T-helper 1 cell treated with Interleukin-12 subunit alpha and Interleukin-12 subunit beta and Interleukin-4 antibody, amounts not matched to agents 30 ng/mL and 1 ng/mL, for 36 hours (primary cell): ENCODE measurements around the gene HERC4. TPM values are rescaled to one million over a fixed set of nuclear protein-coding genes. Genes with fewer than 3 reads are reported as not detected.
"Not testable (repeated sequence)": the region's sequence is repeated elsewhere in the genome, so short reads cannot be mapped to it uniquely, and the experiment has no call there.

Experiments used
- intact Hi-C: fragments of 100-400 bp; cut with micrococcal nuclease; formaldehyde crosslinking; loops from one replicate; pipeline ENCODE4 v1.15.1; 2024
- total RNA-seq: library from RNA; stranded (reverse); gene quantifications from 2 replicates; pipeline ENCODE4 v1.2.3, GENCODE V29; 2022

HERC4 gene
- total RNA-seq, 1 donor from 2014 or later, result 68.0 TPM

DNA sequence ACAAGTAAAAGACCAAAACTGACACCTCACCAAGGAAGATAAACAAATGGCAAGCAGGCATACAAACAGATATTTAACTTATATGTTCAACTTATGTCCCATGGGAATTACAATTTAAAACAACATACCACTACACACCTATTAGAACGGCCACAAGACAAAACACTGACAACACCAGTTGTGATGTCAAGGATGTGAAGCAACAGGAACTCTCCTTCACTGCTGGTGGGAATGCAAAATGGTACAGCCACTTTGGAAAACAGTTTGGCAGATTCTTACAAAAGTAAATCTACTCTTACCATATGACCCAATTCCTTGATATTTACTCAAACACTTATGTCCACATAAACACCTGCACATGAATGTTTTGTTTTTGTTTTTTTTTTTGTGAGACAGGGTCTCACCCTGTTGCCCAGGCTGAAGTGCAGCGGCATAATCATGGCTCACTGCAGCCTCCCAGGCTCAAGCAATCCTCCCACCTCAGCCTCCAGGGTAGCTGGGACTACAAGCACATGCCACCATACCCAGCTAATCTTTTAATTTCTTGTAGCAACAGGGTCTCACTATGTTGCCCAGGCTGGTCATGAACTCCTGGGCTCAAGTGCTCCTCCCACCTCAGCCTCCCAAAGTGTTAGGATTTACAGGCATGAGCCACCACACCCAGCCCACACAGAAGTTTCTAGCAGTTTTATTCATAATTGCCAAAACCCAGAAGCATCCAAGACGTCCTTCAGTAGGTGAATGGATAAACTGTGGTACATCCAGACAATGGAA is 27.3 kb downstream of the HERC4 start:
- intact Hi-C loops, result no loop called here

DNA sequence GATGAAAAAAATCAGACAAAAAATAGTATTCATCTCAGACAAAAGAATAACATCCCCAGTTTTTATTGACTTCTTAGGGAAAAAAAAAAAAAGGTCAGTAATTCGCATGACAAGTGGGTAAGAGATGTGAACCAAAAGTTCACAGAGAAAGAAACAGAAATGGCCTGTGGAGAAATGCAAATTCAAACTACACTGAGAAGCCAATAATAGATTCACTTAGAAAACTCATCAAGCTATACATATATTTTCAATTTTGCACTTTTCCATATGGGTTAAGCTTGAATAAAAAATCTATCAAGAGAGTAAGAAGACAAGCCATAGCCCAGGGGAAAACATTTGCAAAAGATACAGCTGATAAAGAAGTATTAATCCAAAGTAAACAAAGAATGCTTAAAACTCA is 28.0 kb downstream of the HERC4 start:
- intact Hi-C loops, result no loop called here

DNA sequence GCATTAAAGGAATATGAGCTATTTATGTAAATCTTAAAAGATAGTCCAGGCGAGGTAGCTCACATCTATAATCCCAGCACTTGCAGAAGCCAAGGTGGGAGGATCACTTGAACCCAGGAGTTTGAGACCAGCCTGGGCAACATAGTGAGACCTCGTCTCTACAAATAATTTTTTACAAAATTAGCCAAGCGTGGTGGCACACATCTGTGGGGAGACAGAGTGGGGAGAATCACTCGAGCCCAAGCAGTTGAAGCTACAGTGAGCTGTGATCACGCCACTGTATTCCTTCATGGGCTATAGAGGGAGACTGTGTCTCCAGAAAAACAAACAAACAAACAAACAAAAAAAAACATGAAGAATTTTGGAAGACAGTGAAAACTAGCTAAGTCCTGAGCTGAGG is 28.4 kb downstream of the HERC4 start:
- intact Hi-C loops, result no loop called here

DNA sequence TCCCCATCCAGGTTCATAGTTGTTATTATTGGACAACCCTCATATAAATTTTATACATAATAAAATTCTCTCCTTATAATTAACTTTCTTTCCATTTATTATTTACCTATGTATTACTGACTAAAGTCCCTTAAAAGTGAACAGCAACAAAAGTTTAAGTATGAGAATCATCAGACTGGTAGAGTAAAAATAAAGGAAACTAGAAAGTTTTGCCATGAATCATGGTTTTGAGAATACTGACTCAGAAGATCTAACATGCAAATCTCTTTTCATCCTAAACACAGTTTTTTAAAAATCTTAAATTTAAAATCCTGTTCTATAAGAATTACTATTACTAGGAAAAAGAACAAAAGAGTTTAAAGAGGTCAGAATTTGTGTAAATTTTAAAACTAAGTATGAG is 32.1 kb downstream of the HERC4 start:
- intact Hi-C loops, result no loop called here

DNA sequence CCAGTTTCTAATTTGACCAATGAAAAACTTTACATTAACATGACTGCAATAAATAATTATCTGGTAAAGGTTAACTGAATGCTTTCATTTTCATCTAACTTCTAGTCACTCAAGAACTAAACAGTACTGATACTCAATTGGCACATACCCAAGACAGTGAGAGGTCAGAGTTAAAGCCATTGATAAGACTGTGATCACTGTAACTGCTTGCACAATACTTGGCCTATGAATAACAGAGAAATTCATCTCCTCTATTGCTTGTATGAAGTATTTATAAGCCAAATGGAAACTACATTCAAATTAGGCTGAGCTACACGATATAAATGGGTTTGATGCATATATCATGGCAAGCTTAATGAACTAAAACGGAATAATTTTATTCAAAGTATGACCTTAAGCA is 43.0 kb downstream of the HERC4 start:
- intact Hi-C loops, result no loop called here

DNA sequence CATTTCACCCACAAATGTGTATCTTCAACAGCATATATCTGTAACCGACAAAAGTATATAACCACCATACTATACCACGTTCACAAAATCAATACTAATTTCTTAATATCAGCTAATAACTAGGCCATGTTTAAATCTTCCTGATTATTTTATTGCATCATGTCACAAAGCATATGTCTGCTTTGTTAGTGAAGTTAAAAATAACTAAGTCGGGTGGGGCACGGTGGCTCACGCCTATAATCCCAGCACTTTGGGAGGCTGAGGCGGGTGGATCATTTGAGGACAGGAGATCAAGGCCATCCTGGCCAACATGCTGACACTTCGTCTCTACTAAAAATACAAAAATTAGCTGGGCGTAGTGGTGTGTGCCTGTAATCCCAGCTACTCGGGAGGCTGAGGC is 47.7 kb downstream of the HERC4 start:
- intact Hi-C loops, result no loop called here

DNA sequence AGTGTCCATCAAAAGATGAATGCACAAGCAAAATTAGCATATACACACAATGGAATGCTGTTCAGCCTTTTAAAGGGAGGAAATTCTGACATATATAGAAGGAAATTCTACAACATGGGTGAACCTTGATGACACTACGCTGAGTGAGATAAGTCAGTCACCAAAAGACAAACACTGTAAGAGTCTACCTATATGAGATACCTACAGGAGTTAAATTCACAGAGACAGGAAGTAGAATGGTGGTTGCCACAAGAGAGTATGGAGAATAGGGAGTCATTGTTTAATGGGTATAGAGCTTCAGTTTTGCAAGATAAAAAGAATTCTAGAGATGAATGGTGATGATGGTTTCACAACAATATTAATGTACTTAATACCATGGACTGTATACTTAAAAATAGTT is 51.8 kb downstream of the HERC4 start:
- intact Hi-C loops, result no loop called here

DNA sequence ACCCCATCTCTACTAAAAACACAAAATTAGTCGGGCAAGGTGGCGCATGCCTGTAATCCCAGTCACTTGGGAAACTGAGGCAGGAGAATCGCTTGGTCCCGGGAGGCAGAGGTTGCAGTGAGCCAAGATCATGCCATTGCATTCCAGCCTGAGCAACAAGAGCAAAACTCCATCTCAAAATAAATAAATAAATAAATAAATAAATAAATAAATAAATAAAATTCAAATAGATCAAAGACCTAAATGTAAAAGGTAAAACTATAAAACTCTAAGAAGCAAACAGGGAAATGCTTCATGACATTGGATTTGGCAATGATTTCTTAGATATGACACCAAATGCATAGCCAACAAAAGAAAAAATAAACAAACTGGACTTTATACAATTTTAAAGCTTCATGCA is 52.8 kb downstream of the HERC4 start:
- intact Hi-C loops, result not testable (repeated sequence)

DNA sequence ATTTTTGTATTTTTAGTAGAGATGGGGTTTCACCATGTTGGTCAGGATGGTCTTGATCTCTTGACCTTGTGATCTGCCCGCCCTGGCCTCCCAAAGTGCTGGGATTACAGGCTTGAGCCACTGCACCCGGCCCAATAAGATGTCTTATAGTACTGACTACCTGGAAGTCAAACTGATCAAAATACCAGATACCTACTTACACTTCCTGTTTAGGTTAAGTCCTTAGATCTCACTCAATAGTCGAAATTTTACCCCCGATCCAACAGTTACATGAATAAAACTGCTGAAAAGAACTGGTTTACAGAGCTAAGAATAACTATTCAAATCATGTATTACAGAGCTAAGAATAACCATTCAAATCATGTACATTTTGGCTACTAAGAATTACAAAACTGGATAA is 58.6 kb downstream of the HERC4 start:
- intact Hi-C loops, result not testable (repeated sequence)

DNA sequence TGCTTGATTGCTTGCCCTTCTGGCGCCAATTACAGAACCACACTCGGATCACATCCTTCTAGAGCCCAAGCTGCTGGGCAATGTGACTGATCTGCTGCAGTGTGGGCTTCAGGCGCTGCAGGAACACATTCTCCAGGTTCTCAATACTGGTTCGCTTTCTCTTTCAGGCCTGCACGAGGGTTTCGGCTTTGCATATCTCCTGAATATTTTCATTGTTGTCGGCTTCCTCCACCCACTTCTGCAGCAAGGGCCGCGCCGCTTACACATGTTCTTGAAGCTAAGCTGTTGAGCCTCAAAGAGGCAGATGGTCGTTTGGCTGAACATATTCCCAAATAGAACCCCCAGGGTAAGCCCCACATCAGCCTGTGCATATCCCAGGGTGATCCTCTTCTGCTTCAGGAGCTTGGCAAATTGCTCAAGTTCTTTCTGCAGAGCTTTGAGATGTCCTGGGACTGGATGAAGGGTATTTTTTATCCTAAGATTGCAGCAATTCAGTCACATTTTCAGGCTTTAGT is 64.6 kb downstream of the HERC4 start:
- intact Hi-C loops, result no loop called here

DNA sequence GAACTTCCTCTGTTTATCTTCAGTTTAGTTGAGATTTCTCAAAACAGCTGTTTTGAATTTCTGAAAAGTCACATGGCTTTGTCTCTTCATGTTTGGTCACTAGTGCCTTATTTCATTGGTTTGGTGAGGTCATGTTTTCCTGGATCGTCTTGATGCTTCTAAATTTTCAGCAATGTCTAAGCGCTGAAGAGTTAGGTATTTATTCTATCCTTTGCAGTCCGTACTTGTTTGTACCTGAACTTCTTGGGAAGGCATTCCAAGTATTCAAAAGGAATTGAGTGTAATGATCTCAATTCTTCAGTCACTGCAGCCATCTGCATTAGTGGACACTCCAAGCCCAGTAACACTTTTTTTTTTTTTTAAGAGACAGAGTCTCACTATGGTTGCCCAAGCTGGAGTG is 67.7 kb downstream of the HERC4 start:
- intact Hi-C loops, result no loop called here

DNA sequence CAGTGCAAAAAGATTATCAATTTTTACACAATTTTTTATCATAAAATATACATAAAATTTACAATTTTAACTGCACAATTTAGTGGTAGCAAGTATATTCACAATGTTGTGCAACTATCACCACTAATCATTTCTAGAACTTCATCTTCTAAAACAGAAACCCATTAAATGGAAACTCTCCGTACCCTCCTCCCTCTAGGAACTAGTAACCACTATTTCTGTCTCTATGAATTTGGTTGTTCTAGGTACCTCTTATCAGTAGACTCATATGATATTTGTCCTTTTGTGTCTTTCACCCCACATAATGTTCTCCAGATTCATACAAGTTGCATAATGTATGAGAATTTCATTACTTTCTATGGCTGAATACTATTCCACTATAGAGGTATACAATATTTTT is 73.5 kb downstream of the HERC4 start:
- intact Hi-C loops, result no loop called here

DNA sequence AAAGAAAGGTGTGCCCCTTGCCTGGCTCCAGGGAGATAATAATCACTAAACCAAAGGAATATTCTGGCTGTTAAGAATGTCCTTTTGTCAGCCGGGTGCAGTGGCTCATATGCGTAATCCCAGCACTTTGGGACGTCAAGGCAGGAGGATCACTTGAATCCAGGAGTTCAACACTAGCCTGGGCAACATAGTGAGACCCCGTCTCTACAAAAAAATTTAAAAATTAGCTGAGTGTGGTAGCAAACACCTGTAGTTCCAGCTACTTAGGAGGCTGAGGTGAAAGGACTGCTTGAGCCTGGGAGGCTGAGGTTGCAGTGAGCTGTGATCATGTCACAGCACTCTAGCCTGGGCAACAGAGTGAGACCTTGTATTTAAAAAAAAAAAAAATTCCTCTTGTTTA is 74.1 kb downstream of the HERC4 start:
- intact Hi-C loops, result no loop called here

DNA sequence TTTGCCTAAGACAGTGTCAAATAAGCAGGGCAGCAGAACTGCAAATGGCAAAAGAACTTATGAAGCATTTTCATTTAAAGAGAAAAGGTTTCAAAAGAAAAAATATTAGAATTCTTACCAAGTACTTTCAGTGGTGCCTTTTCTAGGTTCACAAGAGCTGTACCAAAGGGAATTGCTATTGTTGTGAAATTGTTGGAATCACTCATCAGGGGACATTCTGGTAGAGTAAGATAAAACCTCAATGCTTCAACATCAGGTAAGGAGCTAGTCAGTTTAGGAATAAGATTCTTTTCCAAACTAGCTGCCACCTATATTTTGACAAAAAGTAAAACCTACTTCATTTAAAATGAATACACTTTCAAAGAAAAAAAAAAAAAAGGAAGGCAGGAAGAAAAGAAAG is 85.0 kb downstream of the HERC4 start:
- intact Hi-C loops, result no loop called here

DNA sequence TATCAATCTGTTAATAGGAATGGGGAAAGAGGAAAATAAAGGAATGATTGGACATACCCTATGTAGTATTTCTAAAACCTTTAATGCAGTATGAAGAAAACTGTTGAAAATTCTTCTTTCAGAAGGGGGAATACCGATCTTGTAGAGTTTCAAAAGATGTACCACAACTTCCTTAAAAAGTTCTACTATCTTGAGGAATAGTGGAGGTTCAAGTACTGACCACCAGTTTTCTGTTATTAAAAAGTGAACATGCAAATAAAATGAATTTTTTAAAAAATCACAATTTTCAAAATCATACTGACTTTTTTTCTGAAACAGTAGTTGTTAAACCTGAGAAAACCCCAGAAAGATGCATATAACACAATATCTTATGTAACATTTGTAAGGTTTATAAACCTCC is 86.5 kb downstream of the HERC4 start:
- intact Hi-C loops, result loop anchor here (5.0 kb wide), 1 partner anchor 164 kb away; no protein-coding TSS in a partner anchor

DNA sequence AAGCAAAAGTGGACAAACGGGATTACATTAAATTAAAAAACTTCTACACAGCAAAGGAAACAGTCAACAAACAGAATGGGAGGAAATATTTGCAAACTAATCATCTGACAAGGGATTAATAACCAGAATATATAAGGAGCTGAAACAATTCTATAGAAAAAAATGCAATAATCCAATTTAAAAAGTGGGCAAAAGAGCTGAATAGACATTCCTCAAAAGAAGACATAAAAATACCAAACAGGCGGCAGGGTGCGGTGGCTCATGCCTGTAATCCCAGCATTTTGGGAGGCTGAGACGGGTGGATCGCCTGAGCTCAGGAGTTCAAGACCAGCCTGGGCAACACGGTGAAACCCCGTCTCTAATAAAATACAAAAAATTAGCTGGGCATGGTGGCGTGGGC is 92.5 kb downstream of the HERC4 start:
- intact Hi-C loops, result not testable (repeated sequence)

DNA sequence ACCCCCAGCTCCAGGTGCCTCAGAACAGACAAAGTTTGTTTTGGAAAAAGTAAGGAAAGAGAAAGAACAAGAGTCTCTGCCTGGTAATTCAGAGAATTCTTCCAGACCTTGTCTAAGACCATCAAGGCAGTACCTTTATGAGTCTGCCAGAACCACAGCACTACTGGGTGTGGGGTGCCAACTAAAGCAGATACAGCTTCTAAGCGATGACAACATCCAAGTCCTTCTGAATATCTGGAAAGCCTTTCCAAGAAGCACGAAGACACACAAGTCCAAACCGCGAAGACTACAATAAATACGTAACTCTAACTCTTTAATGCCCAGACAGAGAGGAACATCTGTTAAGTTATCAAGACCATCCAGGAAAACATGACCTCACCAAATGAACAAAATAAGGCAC is 96.3 kb downstream of the HERC4 start:
- intact Hi-C loops, result no loop called here

DNA sequence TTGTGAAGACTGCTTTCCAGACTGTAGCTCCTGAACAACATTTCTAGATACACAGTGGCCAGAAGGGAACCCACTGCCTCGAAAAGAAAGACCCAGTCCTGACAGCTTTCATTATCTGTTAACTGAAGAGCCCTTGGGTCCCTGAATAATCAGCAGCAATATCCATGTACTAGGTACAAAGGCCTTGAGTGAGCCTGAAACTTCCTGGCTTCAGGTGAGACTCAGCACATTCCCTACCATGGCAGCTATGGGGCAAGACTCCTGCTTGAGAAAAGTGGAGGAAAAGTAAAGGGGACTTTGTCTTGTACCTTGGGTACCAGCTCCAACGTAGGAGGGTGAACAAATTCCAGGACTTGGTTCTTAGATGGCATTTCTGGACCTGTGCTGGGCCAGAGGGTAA is 97.8 kb downstream of the HERC4 start:
- intact Hi-C loops, result no loop called here

DNA sequence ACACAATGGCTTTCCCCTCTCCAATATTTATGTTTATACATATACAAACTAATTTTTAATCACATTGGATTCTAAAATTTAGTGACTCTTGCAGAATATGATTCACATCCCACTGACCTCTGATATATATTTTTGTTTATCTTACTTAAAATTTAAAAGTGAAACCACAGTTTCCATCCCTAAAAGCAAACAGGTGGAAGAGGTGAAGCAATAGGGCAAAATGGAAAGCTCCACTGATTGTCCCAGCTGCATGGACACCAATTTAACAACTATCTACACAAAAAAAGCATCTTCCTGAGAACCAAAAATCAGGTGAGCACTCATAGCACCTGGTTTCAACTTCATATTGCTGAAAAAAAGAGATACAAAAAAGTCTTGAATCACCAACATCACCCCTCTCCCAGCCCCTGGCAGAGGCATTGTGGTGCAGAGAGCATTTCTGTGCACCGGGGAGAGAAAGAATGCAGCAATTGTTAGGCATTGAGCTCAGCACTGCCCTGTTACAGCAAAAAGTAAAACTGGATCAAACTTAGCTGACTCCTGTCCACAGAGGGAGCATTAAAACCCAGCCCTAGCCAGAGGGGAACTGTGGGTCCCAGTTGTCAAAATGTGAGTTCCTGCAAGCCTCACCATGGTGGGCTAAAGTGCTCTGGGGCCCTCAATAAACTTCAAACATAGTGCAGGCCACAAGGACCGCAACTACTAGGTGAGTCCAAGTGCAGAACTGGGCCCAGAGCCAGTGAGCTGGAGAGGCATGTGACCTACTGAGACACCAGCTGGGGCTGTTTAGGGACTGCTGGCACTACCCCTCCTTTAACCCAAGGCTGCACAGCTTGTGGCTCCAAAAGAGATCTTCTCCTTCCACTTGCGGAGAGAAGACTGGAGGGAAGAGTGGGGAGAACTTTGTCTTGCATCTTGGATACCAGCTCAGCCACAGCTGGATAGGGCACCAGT is 98.5 kb downstream of the HERC4 start:
- intact Hi-C loops, result no loop called here

DNA sequence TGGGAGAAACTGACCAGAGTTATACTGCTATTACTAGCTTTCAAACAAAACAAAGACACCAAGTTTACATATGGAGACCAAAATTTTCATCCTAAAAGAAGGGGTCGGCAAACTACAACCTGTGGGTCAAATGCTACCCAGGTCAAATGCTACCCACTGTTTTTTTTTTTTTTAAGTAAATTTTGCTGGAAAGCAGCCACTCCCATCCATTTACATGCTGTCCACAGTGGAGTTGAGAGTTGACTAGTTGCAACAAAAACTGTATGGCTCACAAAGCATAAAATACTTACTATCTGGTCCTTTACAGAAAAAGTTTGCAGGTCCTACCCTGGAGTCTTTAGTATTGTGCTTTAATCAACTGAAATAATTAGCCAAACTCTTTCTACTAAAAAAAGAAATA is 99.2 kb downstream of the HERC4 start:
- intact Hi-C loops, result no loop called here

DNA sequence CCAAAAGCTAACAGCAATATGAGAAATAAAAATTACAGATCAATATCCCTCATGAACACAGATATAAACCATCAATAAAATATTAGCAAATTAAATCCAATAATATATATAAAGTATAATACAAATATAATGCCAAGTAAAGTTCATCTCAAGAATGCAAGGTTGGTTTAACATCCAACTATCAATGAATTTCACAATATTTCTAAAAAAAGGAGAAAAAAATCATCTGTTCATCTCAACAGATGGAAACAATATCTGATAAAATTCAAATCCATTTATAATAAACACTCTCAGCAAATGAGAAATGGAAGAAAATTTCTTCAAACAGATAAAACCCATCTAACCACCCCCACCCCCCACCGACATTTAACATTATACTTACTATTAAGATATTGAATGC is 103.8 kb downstream of the HERC4 start:
- intact Hi-C loops, result no loop called here

DNA sequence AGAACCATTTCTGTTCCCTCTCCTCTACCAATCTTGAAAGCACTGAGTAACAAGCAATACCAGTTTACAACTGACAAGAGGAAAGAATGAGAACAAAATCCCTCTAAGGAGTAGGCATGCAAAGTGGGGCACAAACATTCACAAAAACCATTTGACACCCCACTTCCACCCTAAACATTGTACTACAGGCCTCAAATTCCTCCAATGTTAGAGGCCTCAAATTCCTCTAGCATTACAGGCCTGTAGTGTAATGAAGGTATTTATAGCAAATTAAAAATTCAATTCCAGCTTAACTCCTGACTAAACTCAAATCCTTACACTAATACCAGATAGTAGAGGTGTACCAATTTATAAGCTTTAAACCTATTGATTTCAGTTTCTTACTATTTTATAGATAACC is 105.2 kb downstream of the HERC4 start:
- intact Hi-C loops, result no loop called here
